IMR-90 (cell line): ENCODE data around the gene RNF138. TPM values are rescaled to one million over a fixed set of nuclear protein-coding genes. Genes with fewer than 3 reads are reported as not detected.
A peak's percentile ranks its signal among the peaks of the same experiment; 100 is the strongest.

Source experiments
- ATAC-seq: fragments of 200-7000 bp; cut with Tn5 transposase; 2 replicates; pipeline ENCODE4 v1.9.1; 2020; ENCODE audit warnings: low read depth, mild to moderate bottlenecking, moderate library complexity
- BruUV-seq: library from RNA; stranded (reverse); fragments of 400-500 nt; replicated peaks from 2 replicates; lab custom pipeline; 2021; lab: Mats Ljungman, UMichigan
- CTCF ChIA-PET: fragments of 300-600 bp; formaldehyde crosslinking; extraction: SDS; loops from one replicate; lab custom pipeline; 2021; ENCODE audit warnings: antibody characterized with exemption; lab: Yijun Ruan, JAX
- POLR2A ChIA-PET: fragments of 300-600 bp; sonication (Branson Sonifier 250); formaldehyde crosslinking; loops from one replicate; lab custom pipeline; 2022; ENCODE audit warnings: antibody characterized with exemption; ENCODE audit not compliant: unreplicated experiment; lab: Charles Lee
- DNase-seq: peaks from one replicate; pipeline ENCODE4 v3.0.0; 2013
- H2AFZ ChIP-seq: replicated peaks from 2 replicates; pipeline ENCODE3; 2013; ENCODE audit warnings: low read length, mild to moderate bottlenecking; ENCODE audit not compliant: poor library complexity
- H2AK5ac ChIP-seq: 2 replicates; pipeline ENCODE4 v1.6.1; 2013; ENCODE audit warnings: low read depth, low read length, inconsistent platforms
- H2AK9ac ChIP-seq: replicated peaks from 2 replicates; pipeline ENCODE3; 2013; ENCODE audit warnings: mild to moderate bottlenecking, low read depth, low read length, moderate library complexity; ENCODE audit not compliant: poor library complexity
- H2BK120ac ChIP-seq: 2 replicates; pipeline ENCODE4 v1.6.1; 2013; ENCODE audit warnings: low read depth, low read length, inconsistent platforms
- H2BK15ac ChIP-seq: 3 replicates; pipeline ENCODE4 v1.6.1; 2013; ENCODE audit warnings: low read depth, low read length, inconsistent platforms
- H2BK20ac ChIP-seq: 2 replicates; pipeline ENCODE4 v1.6.1; 2013; ENCODE audit warnings: low read depth, mild to moderate bottlenecking, inconsistent platforms, low read length, moderate library complexity
- H2BK5ac ChIP-seq: 2 replicates; pipeline ENCODE4 v1.6.1; 2013; ENCODE audit warnings: mild to moderate bottlenecking, low read depth, low read length, inconsistent platforms; ENCODE audit not compliant: poor library complexity, severe bottlenecking
- H3K14ac ChIP-seq: replicated peaks from 2 replicates; pipeline ENCODE4 v1.6.1; 2013; ENCODE audit warnings: low read depth, low read length, inconsistent platforms
- H3K18ac ChIP-seq: 2 replicates; pipeline ENCODE4 v1.6.1; 2013; ENCODE audit warnings: low read depth, low read length, control low read depth
- H3K23ac ChIP-seq: 2 replicates; pipeline ENCODE4 v1.6.1; 2013; ENCODE audit warnings: low read depth, low read length, inconsistent platforms
- H3K27ac ChIP-seq: 2 replicates; pipeline ENCODE4 v1.5.1; 2013; ENCODE audit warnings: mild to moderate bottlenecking, control low read depth, low read length; ENCODE audit not compliant: insufficient read depth
- H3K27me3 ChIP-seq: 2 replicates; pipeline ENCODE4 v1.6.1; 2013; ENCODE audit warnings: low read length; ENCODE audit not compliant: control insufficient read depth, insufficient read depth
- H3K36me3 ChIP-seq: 2 replicates; pipeline ENCODE4 v1.6.1; 2013; ENCODE audit warnings: low read length, mixed read lengths; ENCODE audit not compliant: control insufficient read depth, insufficient read depth
- H3K4ac ChIP-seq: 2 replicates; pipeline ENCODE4 v1.6.1; 2013; ENCODE audit warnings: low read depth, low read length, inconsistent platforms
- H3K4me1 ChIP-seq: 2 replicates; pipeline ENCODE4 v1.6.1; 2013; ENCODE audit warnings: low read length, mixed read lengths; ENCODE audit not compliant: control insufficient read depth, insufficient read depth
- H3K4me2 ChIP-seq: 2 replicates; pipeline ENCODE4 v1.6.1; 2013; ENCODE audit warnings: low read depth, mild to moderate bottlenecking, control low read depth, low read length, moderate library complexity
- H3K4me3 ChIP-seq: 2 replicates; pipeline ENCODE4 v1.5.1; 2013; ENCODE audit warnings: low read depth, mild to moderate bottlenecking, control low read depth, low read length, moderate library complexity; ENCODE audit not compliant: insufficient read depth
- H3K56ac ChIP-seq: 2 replicates; pipeline ENCODE4 v1.6.1; 2013; ENCODE audit warnings: low read length, inconsistent platforms; ENCODE audit not compliant: insufficient read depth; ENCODE audit errors: extremely low read depth
- H3K79me1 ChIP-seq, 2 experiments: 2 replicates each; pipeline ENCODE4 v1.6.1; 2013; ENCODE audit warnings: low read length in 2 of 2, inconsistent platforms in 1 of 2, low read depth in 1 of 2
- H3K9ac ChIP-seq: 2 replicates; pipeline ENCODE4 v1.6.1; 2013; ENCODE audit warnings: low read depth, low read length, control low read depth
- H3K9me1 ChIP-seq: 2 replicates; pipeline ENCODE4 v1.6.1; 2013; ENCODE audit warnings: low read length, inconsistent platforms; ENCODE audit not compliant: insufficient read depth
- H3K9me3 ChIP-seq: 2 replicates; pipeline ENCODE4 v1.6.1; 2013; ENCODE audit warnings: low read length; ENCODE audit not compliant: control insufficient read depth, insufficient read depth
- H4K20me1 ChIP-seq: 2 replicates; pipeline ENCODE4 v1.6.1; 2013; ENCODE audit warnings: low read length, inconsistent platforms; ENCODE audit not compliant: insufficient read depth
- H4K5ac ChIP-seq: 2 replicates; pipeline ENCODE4 v1.6.1; 2013; ENCODE audit warnings: mild to moderate bottlenecking, low read depth, low read length, control low read depth
- H4K8ac ChIP-seq, 2 experiments: 2 replicates each; pipeline ENCODE4 v1.6.1; 2013; ENCODE audit warnings: low read depth in 2 of 2, low read length in 2 of 2, control low read depth in 1 of 2, inconsistent platforms in 1 of 2
- H4K91ac ChIP-seq: 2 replicates; pipeline ENCODE4 v1.6.1; 2013; ENCODE audit warnings: low read depth, low read length, inconsistent platforms; ENCODE audit not compliant: insufficient read depth
- BHLHE40 ChIP-seq: fragments of 150-350 bp; IDR thresholded peaks from 2 replicates; pipeline ENCODE4 v1.6.1; 2016; ENCODE audit warnings: mild to moderate bottlenecking, low read depth, low read length
- CEBPB ChIP-seq: IDR thresholded peaks from 2 replicates; pipeline ENCODE4 v1.6.1; 2012; ENCODE audit warnings: low read depth, low read length, improper control_type of control experiment
- CHD1 ChIP-seq: IDR thresholded peaks from 2 replicates; pipeline ENCODE4 v1.6.1; 2012; ENCODE audit warnings: low read depth, low read length, improper control_type of control experiment
- FOS ChIP-seq: fragments of 150-350 bp; IDR thresholded peaks from 2 replicates; pipeline ENCODE4 v1.6.1; 2016; ENCODE audit warnings: low read depth, low read length
- MAFK ChIP-seq: IDR thresholded peaks from 2 replicates; pipeline ENCODE4 v1.6.1; 2012; ENCODE audit warnings: low read depth, low read length, improper control_type of control experiment
- MAZ ChIP-seq: IDR thresholded peaks from 2 replicates; pipeline ENCODE4 v1.6.1; 2012; ENCODE audit warnings: low read depth, mild to moderate bottlenecking, low read length, improper control_type of control experiment, moderate library complexity, borderline replicate concordance
- NFE2L2 ChIP-seq: fragments of 150-350 bp; IDR thresholded peaks from 2 replicates; pipeline ENCODE4 v1.6.1; 2016; ENCODE audit warnings: low read depth, mild to moderate bottlenecking, low read length
- POLR2A ChIP-seq: IDR thresholded peaks from 2 replicates; pipeline ENCODE4 v1.6.1; 2012; ENCODE audit warnings: mild to moderate bottlenecking, low read depth, low read length
- RCOR1 ChIP-seq: IDR thresholded peaks from 2 replicates; pipeline ENCODE4 v1.6.1; 2012; ENCODE audit warnings: mild to moderate bottlenecking, low read length, improper control_type of control experiment; ENCODE audit not compliant: insufficient replicate concordance
- RFX5 ChIP-seq: IDR thresholded peaks from 2 replicates; pipeline ENCODE4 v1.8.0; 2012; ENCODE audit warnings: low read depth, mild to moderate bottlenecking, low read length, moderate library complexity
- SMC3 ChIP-seq: fragments of 150-350 bp; IDR thresholded peaks from 2 replicates; pipeline ENCODE4 v1.6.1; 2016; ENCODE audit warnings: low read depth, mild to moderate bottlenecking, antibody characterized with exemption, low read length, moderate library complexity
- WGBS, 2 experiments: methylation state at CpG; one replicate each; pipeline versions ENCODE4 v1.1.5 to v1.1.7; 2013; ENCODE audit warnings: missing lambda C conversion rate in 2 of 2; ENCODE audit not compliant: insufficient read length in 1 of 2; ENCODE audit errors: extremely low coverage in 2 of 2; 5-methylcytosine and 5-hydroxymethylcytosine counted together
- dilution Hi-C: fragments of 300-500 bp; cut with HindIII; formaldehyde crosslinking; loops from one replicate; pipeline ENCODE4 v1.14.3; 2018; ENCODE audit warnings: low sequenced_read_pairs; ENCODE audit not compliant: unreplicated experiment
- in situ Hi-C: fragments of 300-500 bp; cut with MboI; formaldehyde crosslinking; loops from 3 replicates; pipeline ENCODE4 v1.14.3; 2019; ENCODE audit warnings: low sequenced_read_pairs, inconsistent platforms, mixed read lengths
- intact Hi-C: fragments of 100-400 bp; cut with micrococcal nuclease; formaldehyde crosslinking; loops from 2 replicates; pipeline ENCODE4 v1.10.0; 2022
- polyA plus RNA-seq, 3 experiments: library from polyadenylated mRNA; depleted of rRNA; stranded (reverse); fragments of >200 nt; gene quantifications; 2 replicates each; pipeline ENCODE4 v1.2.3, GENCODE V29; 2012; ENCODE audit warnings: low replicate concordance in 1 of 3
- total RNA-seq: library from RNA; depleted of rRNA; stranded (reverse); fragments of >200 nt; gene quantifications from 2 replicates; pipeline ENCODE4 v1.2.3, GENCODE V29; 2012
- TF ChIP-seq, protein P1 (sequence below): fragments of 150-350 bp; IDR thresholded peaks from 2 replicates; pipeline ENCODE4 v1.6.1; 2017; ENCODE audit warnings: mild to moderate bottlenecking, antibody characterized with exemption, low read length, low read depth
- TF ChIP-seq, protein P2 (sequence below): conservative IDR thresholded peaks from 2 replicates; pipeline ENCODE4 v1.5.1; 2012; ENCODE audit warnings: mild to moderate bottlenecking, low read depth, low read length, improper control_type of control experiment

Gene RNF138
- total and polyA plus RNA-seq, 2 of the 4 experiments (the other 2 are of a cell fraction) = 18.1 to 36.0 TPM

DNA sequence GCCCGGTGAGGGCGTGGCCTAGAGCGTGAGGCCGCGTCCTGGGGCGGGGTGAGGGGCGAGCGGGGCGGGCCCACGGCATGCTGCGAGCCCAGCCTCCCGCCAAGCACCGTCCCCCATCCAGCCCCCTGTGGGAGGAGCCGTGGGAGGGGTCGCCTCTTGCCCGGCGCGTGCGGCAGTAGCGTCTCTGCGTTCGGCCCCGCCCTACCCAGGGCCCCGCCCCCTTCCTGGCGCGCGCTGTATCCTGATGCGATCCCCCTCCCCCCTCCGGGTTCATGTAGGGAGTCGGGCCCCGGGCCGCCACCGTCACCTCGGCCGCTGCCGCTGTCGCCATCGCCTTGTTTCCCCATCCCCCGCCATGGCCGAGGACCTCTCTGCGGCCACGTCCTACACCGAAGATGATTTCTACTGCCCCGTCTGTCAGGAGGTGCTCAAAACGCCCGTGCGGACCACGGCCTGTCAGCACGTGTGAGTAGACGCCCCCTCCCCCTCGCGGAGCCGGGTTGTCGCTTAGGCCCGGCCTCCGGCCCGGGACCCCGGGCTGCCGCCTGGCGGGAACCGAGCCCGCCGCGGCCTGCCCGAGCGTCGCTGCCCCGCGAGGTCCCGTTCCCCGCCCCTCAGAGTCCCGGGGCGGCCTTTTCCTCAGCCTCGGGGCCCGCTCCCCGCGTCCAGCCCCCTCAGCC, 888 bp downstream of the RNF138 start:
- POLR2A ChIA-PET = no interaction called here
- Histone ChIP-seq H3K4me2 (peak overlapping the region; percentile 81), H3K79me1 (peaks cover 0 to 23% of the 10 kb centered on the region in 2 experiments; a peak in 3 of 4 replicates), H2BK5ac (peak overlapping the region; percentile 85), H4K91ac (peak overlapping the region; percentile 85; the same call in 1 of the 2 replicates), H3K18ac (peak overlapping the region; percentile 78), H2AK9ac (peak overlapping the region; percentile 57), H4K8ac (peak overlapping the region; percentile 20 to 77; a peak in 3 of 4 replicates), H3K27ac (peak overlapping the region; percentile 92), H2BK15ac (no peak overlapping the region), H3K4me1 (no peaks in the 10 kb centered on the region), H3K9me3 (no peaks in the 10 kb centered on the region), H3K4me3 (peak overlapping the region; percentile 100), H4K20me1 (peaks cover 6% of the 10 kb centered on the region), H3K9me1 (peaks cover 2% of the 10 kb centered on the region; the same call in 1 of the 2 replicates), H3K4ac (peak overlapping the region; percentile 92), H3K36me3 (peaks cover 2% of the 10 kb centered on the region; the same call in 1 of the 2 replicates), H3K27me3 (no peaks in the 10 kb centered on the region), H2BK120ac (no peak overlapping the region; the same call in 1 of the 2 replicates), H2AK5ac (0 out of 2 replicates have a peak overlapping the region, but pooled peaks have one; percentile 55), H3K9ac (peak overlapping the region; percentile 95), H3K14ac (peak overlapping the region; percentile 86; the same call in 1 of the 2 replicates), H2BK20ac (no peak overlapping the region), H3K56ac (peak overlapping the region; percentile 78; the same call in 1 of the 2 replicates), H3K23ac (peak overlapping the region; percentile 90; the same call in 1 of the 2 replicates), H2AFZ (peak overlapping the region; percentile 98), H4K5ac (no peak overlapping the region; the same call in 1 of the 2 replicates)
- DNase-seq = peak; percentile 94
- peak; percentile 97 for ATAC-seq
- intact Hi-C loops = loop anchor here (2.0 to 10.0 kb wide), 3 partner anchors 66 to 292 kb away; partner anchors contain the start of gene TRAPPC8
- dilution Hi-C loops = no loop called here
- CTCF ChIA-PET = no interaction called here
- TSS peak; percentile 71 for BruUV-seq
- 6% methylated on average over 14 of the region's 77 CpGs; no CpG with 5 or more reads in 1 of the 2 experiments for WGBS, 2 experiments
- in situ Hi-C loops = no loop called here
- TF ChIP-seq NFE2L2 (no peak), RFX5 (no peak), MAFK (no peak), BHLHE40 (peak; percentile 90), CHD1 (no peak), CEBPB (no peak), POLR2A (peak; percentile 63; the same call in 1 of the 2 replicates), RCOR1 (no peak), SMC3 (no peak), FOS (no peak), MAZ (peak; percentile 95; the same call in 1 of the 2 replicates)
- TF ChIP-seq, protein P1, sequence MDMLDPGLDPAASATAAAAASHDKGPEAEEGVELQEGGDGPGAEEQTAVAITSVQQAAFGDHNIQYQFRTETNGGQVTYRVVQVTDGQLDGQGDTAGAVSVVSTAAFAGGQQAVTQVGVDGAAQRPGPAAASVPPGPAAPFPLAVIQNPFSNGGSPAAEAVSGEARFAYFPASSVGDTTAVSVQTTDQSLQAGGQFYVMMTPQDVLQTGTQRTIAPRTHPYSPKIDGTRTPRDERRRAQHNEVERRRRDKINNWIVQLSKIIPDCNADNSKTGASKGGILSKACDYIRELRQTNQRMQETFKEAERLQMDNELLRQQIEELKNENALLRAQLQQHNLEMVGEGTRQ = 0 out of 2 replicates have a peak, but pooled peaks have one; percentile 21
- TF ChIP-seq, protein P2, sequence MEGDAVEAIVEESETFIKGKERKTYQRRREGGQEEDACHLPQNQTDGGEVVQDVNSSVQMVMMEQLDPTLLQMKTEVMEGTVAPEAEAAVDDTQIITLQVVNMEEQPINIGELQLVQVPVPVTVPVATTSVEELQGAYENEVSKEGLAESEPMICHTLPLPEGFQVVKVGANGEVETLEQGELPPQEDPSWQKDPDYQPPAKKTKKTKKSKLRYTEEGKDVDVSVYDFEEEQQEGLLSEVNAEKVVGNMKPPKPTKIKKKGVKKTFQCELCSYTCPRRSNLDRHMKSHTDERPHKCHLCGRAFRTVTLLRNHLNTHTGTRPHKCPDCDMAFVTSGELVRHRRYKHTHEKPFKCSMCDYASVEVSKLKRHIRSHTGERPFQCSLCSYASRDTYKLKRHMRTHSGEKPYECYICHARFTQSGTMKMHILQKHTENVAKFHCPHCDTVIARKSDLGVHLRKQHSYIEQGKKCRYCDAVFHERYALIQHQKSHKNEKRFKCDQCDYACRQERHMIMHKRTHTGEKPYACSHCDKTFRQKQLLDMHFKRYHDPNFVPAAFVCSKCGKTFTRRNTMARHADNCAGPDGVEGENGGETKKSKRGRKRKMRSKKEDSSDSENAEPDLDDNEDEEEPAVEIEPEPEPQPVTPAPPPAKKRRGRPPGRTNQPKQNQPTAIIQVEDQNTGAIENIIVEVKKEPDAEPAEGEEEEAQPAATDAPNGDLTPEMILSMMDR = no peak
